Frontal cortex (tissue), 4 donors: ENCODE measurements around the gene VSIG10L. TPM values are rescaled to one million over a fixed set of nuclear protein-coding genes. Genes with fewer than 3 reads are reported as not detected.

ENCODE experiments used
- DNase-seq, 2 donors: peaks; one replicate each; pipeline ENCODE4 v3.0.0; 2012; ENCODE audit warnings: low spot score in 2 of 2
- FAIRE-seq: peaks from 2 replicates; lab custom pipeline; 2012; peaks lifted over from hg19 to GRCh38; lab: Jason Lieb, UNC
- total RNA-seq: library from RNA; depleted of rRNA; stranded (reverse); fragments of >200 nt; gene quantifications from one replicate; pipeline ENCODE4 v1.2.3, GENCODE V29; 2014
- donor health status: control.
- donor health status: control.
- donor health status: control.

VSIG10L gene
- total RNA-seq, 1 donor from 2014 or later, result 0.41 TPM

GRCh38 chr19:51321799-51322198 lies 20.1 kb downstream of the VSIG10L start:
- no peak for DNase-seq

GRCh38 chr19:51320280-51320657 lies 21.7 kb downstream of the VSIG10L start:
- DNase-seq (peak in 1 of 2 donors; percentile 62), FAIRE-seq (no peak)

More at GRCh38 chr19:51321799-51322198, 20.1 kb downstream of the VSIG10L start:
- FAIRE-seq, result no peak

- no peak for FAIRE-seq
- no peak for DNase-seq
Observed at GRCh38 chr19:51319649-51320279, 22.2 kb downstream of the VSIG10L start.

DNA sequence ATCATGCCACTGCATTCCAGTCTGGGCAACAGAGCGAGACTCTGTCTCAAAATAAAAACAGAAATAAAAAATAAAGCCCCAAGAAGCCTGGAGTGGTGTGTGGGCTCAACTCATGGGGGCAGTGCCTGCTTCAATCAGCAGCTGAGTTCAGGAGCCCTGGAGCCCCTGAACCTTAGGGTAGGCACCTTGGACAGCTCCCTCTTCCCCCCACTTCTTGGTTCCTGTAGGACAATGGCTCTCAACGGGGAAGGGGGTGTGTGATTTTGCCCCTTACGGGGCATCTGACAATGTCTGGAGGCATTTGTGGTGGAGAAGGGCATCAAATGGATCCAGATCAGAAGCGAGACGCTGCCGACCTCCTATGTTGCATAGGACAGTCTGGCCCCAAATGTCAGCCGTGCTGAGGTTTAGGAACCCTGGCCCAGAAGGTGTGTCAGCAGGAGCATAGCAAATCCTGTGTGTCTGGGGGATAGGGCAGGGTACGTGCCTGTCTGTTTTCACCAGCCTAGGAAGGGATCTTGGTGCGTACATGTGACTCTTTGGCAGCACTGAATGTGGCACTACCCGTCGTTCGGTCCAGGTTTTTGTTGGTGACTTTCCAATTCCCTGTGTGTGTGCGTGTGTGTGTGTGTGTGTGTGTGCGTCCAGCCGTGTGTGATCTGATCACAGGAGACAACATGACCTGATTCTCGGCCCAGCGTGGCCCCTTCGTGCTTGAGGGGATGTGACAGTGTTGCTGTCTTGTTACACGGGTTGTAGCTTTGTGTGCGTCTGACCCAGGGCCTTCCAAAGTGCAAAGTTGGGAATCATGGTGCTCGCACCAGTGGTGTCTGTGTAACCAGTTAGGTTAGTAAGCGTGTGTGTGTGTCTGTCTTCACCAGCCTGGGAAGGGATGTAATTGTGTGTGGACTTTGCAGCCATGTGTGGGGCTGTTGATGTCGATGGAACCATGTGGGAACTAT lies 23.0 kb downstream of the VSIG10L start:
- DNase-seq (no peak), FAIRE-seq (no peak)

GRCh38 chr19:51317968-51318367 lies 24.0 kb downstream of the VSIG10L start:
- FAIRE-seq (no peak), DNase-seq (no peak)

DNA sequence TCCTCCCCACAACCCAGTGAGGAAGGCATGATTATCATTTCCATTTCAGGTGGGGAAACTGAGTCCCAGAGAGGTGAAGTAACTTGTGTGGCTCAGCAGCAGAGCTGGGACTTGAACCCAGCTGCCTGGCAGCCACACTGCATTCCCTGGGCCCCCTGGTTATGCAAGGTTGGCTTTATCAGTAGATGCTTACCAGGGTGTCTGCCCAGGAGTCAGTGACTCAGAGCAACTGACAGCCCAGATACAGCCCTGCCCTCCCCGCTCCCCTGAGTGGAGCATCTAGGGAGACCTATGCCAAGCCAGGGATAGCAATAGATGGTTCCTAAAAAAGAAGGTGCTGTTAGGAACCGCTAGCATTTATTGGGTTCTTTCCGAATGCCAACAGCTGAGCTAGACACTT lies 24.6 kb downstream of the VSIG10L start:
- FAIRE-seq, result no peak

DNA sequence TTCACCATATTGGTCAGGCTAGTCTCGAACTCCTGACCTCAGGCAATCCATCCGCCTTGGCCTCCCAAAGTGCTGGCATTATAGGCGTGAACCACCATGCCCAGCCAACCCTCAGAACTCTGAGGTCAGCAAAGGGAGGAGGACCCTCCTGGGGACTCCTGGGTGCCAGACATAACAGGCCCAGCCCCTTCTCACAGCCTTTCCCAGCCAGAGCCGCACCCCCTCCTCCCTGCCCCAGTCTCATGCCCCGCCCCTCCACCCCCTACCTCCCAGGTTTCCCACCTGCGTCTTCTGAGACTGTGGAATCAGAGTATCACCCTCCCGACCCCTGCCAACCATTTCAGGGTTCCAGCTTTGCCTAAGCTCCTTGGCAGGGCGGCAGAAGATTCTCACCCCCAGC lies 25.3 kb downstream of the VSIG10L start:
- no peak for FAIRE-seq
- DNase-seq, result no peak

More for the DNA sequence above, 24.6 kb downstream of the VSIG10L start:
- DNase-seq, result no peak

- FAIRE-seq (no peak), DNase-seq (peak; percentile 59 to 72)
Observed at GRCh38 chr19:51311351-51312257, 30.3 kb downstream of the VSIG10L start, which contains the start of gene IGLON5. TSS of gene IGLON5 (plus strand) at chr19:51311644. CDS start at chr19:51311848, 204 bp downstream.

DNA sequence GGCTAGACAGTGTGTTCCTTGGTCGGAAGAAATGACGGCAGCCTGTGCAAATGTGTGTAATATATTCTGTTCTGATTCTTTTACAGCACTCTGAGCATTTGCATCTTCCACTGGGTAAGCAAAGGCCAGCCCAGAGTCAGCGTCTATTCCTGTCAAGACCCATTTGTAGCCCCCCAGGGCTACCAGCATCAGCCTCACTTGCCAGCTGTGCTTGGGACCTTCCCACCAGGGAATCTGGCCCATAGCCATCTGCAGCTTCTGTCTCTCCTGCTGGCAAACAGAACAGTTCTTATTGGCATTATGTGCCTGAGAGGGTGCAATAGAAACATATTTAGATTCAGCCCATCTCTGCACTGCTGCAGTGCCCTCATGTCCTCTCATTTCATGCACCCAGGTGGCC lies 36.5 kb downstream of the VSIG10L start:
- DNase-seq (no peak), FAIRE-seq (no peak)

GRCh38 chr19:51301266-51301665 lies 40.7 kb downstream of the VSIG10L start:
- DNase-seq (no peak), FAIRE-seq (no peak)

- FAIRE-seq (no peak), DNase-seq (no peak)
Observed at GRCh38 chr19:51297406-51297805, 44.5 kb downstream of the VSIG10L start.

GRCh38 chr19:51296336-51297093 lies 45.4 kb downstream of the VSIG10L start:
- DNase-seq, result no peak
- FAIRE-seq, result no peak

DNA sequence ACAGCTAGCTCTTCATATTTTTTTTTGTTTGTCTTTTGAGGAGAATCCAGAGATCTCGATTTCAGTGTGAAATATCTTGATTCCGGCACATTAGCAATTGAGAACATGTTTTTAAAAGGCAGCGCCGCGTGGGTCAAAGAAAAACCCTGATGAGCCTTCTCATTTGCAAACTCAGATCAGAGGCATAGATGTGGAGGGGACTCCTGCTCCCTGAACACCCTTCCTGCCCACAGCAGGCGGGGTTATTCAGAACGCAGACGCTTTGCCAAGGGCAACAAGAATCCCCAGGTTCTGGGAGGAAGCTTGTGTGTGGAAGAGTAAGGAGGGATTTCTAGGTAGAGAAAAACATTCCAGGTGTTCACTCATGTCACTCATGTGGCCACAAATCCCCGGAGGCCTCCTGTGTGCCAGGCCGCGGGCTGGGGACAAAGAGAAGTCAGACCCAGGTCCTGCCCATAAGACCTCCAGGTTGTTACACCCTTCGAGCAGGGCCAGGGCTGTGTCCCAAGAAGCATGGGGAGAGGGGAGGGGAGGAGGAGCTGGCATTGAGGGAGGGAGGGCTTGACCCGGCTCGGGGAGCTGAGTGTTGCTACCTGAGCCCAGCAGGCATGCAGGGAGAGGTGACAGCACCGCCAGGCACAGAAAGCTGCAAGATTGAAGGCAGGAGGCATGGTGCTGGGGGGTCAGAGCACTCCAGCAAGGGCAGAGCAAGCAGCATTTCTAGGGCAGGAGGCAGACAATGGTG lies 46.4 kb downstream of the VSIG10L start:
- DNase-seq (no peak), FAIRE-seq (no peak)

- no peak for FAIRE-seq
- DNase-seq, result no peak
Observed at GRCh38 chr19:51294977-51295375, 47.0 kb downstream of the VSIG10L start.

DNA sequence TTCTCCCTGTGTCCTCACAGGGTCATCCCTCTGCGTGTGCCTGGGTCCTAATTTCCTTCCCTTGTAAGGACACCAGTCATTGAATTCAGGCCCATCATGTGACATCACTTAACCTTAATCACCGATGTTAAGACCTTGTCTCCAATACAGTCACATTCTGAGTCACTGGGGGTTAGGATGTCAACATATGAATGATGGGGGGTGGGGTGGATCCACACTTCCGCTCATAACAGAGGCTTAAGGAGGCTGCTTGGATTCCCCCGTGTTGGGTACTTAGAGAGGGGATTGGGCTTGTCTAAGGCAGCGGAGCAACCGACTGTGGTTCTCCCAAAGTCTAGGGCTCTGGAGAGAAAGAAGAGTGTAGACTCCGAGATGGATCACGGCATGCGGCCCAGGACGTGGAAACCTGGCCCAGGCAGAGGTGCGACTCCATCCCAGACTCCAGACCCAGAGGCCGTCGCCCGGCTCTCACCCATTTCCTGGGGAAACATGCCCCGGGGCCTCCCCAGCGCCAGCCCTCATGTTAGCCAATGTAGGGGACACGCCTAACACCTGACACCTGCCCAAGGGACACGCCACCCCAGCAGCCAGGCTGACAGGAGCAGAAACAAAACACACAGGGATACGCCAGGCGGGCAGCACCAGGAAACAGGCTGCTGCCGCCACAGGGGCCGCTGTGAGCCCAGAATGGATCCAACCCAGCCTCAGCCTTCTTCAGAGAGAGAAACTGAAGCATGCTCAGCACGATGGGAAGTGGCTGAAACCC lies 47.5 kb downstream of the VSIG10L start:
- no peak for DNase-seq
- no peak for FAIRE-seq

DNA sequence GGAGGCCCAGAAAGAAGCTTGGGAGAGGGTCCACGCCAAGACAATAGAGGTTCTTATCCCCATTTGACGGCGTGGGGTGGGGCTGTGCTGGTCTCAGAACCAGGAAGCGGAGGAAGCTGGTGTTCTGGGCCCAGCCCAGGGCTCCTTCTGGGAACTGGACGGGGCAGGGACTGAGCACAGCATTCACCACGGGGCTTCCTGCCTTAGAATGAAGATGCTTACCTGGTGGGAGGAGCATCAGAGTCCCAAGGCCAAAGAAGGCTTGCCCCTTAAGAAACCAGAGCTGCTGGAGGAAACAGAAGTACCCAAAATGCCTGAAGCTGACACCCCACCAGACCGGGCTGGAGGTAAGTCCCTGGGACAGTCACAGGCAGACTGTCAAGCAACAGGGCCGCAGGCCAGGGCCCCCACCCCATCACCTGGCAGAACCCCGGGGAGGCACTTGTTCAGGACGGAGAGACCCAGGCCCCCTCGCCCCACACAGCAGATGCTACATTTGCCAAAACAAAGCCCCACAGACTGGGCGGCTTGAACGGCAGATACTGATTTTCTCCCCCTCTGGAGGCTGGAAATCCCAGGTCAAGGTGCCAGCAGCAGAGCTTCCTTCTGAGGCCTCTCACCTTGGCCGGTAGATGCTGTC lies 48.2 kb downstream of the VSIG10L start:
- no peak for FAIRE-seq

DNA sequence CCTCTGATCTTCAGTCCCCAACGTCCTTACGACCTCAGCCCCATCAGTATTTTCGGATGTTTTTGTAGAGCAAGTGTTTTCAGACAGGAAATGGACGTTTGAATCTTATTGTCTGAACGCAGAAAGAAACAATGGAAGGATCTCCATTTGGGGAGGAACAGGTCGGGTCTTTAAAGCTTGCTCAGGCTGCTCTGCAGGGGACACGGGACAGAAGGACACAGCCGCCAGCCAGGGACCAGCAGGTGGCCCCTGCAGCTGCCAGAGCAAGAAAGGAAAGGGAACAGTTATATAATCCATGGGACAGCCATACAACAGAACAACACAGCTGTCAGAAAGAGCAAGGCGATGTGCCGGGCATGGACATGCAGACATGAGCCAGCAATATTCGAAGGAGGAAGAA lies 49.0 kb downstream of the VSIG10L start:
- peak in 1 of 2 donors; percentile 59 for DNase-seq
- no peak for FAIRE-seq

More for the DNA sequence above, 48.2 kb downstream of the VSIG10L start:
- DNase-seq, result no peak
